Glutamatergic neuron (in vitro differentiated cells): Measurements from ENCODE around the gene ZNF462. TPM values are rescaled to one million over a fixed set of nuclear protein-coding genes. Genes with fewer than 3 reads are reported as not detected.

Experiments
- DNase-seq: peaks from one replicate; pipeline ENCODE4 v3.0.0; 2022
- H3K27ac Mint-ChIP-seq: one replicate; pipeline ENCODE4 v1.8.0; 2020; ENCODE audit warnings: mild to moderate bottlenecking, mixed read lengths, inconsistent platforms; ENCODE audit not compliant: unreplicated experiment
- H3K27me3 Mint-ChIP-seq: one replicate; pipeline ENCODE4 v1.8.0; 2020; ENCODE audit warnings: mild to moderate bottlenecking, moderate library complexity, mixed read lengths, inconsistent platforms; ENCODE audit not compliant: unreplicated experiment
- H3K36me3 Mint-ChIP-seq: one replicate; pipeline ENCODE4 v1.8.0; 2020; ENCODE audit warnings: mild to moderate bottlenecking, mixed read lengths, inconsistent platforms; ENCODE audit not compliant: unreplicated experiment
- H3K4me1 Mint-ChIP-seq: one replicate; pipeline ENCODE4 v1.8.0; 2020; ENCODE audit warnings: mild to moderate bottlenecking, low read depth, mixed read lengths, inconsistent platforms; ENCODE audit not compliant: unreplicated experiment
- H3K4me3 Mint-ChIP-seq: one replicate; pipeline ENCODE4 v1.8.0; 2020; ENCODE audit warnings: mild to moderate bottlenecking, mixed read lengths, inconsistent platforms; ENCODE audit not compliant: unreplicated experiment
- H3K9me3 Mint-ChIP-seq: one replicate; pipeline ENCODE4 v1.8.0; 2020; ENCODE audit warnings: mild to moderate bottlenecking, moderate library complexity, mixed read lengths, inconsistent platforms; ENCODE audit not compliant: unreplicated experiment
- total RNA-seq: library from RNA; stranded (reverse); fragmentation: NEBNext Ultra II Directional; extraction: Animal tissue kit (Norgen Biotek cat#: 25700); gene quantifications from one replicate; pipeline ENCODE4 v1.2.1, GENCODE V29; 2021; ENCODE audit not compliant: unreplicated experiment
- TF ChIP-seq, protein P1 (sequence below): fragments of 200-600 bp; sonication (generic); IDR thresholded peaks from one replicate; pipeline ENCODE4 v1.5.0; 2021; ENCODE audit not compliant: partially characterized antibody, unreplicated experiment

Gene ZNF462
- total RNA-seq, 1 donor from 2014 or later = 259 TPM

DNA sequence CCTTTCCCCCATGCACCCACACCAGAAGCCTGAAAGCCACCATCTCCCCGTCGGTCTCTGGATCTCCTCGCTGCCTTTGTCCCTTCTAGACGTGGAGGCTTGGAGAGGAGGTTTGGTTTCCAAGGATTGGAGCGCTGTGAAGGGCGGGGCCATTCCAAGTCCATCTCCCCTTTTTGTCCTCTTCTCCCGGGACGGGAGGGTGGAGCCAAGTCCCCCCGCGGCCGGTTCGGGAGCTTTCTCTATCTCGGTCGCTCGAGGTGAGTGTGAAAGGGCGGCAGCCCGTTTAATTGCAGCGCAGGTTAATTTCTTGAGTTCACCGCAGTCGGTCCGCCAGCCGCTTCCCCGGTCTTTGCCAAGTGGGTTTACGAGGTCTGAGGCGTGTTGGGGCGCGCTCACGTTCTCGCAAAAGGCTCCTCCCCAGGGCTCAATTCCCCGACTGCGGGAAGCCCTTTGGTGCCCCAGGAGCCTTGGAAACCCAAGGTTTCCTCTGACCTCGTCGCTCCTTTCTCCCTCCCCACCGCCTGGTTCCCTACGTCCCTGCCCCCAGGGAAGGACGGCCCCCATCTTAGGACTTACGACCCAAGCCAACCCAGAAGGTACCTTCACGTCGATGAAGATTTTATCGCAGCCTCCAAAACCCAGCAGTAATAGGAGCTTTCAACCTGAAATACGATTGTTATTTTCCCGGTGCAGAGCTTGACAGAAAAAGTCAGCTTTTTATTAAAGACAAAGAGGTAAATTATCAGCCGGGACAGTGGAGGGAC is 2.8 kb upstream of the ZNF462 start:
- Mint-ChIP-seq H3K4me1 (peaks cover 12% of the 10 kb centered on the region), H3K9me3 (peaks cover 44% of the 10 kb centered on the region), H3K4me3 (peak overlapping the region; percentile 99), H3K36me3 (no peaks in the 10 kb centered on the region), H3K27me3 (peaks cover 42% of the 10 kb centered on the region), H3K27ac (peak overlapping the region; percentile 96)
- peak; percentile 81 for DNase-seq
- TF ChIP-seq, protein P1, sequence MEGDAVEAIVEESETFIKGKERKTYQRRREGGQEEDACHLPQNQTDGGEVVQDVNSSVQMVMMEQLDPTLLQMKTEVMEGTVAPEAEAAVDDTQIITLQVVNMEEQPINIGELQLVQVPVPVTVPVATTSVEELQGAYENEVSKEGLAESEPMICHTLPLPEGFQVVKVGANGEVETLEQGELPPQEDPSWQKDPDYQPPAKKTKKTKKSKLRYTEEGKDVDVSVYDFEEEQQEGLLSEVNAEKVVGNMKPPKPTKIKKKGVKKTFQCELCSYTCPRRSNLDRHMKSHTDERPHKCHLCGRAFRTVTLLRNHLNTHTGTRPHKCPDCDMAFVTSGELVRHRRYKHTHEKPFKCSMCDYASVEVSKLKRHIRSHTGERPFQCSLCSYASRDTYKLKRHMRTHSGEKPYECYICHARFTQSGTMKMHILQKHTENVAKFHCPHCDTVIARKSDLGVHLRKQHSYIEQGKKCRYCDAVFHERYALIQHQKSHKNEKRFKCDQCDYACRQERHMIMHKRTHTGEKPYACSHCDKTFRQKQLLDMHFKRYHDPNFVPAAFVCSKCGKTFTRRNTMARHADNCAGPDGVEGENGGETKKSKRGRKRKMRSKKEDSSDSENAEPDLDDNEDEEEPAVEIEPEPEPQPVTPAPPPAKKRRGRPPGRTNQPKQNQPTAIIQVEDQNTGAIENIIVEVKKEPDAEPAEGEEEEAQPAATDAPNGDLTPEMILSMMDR = no peak

DNA sequence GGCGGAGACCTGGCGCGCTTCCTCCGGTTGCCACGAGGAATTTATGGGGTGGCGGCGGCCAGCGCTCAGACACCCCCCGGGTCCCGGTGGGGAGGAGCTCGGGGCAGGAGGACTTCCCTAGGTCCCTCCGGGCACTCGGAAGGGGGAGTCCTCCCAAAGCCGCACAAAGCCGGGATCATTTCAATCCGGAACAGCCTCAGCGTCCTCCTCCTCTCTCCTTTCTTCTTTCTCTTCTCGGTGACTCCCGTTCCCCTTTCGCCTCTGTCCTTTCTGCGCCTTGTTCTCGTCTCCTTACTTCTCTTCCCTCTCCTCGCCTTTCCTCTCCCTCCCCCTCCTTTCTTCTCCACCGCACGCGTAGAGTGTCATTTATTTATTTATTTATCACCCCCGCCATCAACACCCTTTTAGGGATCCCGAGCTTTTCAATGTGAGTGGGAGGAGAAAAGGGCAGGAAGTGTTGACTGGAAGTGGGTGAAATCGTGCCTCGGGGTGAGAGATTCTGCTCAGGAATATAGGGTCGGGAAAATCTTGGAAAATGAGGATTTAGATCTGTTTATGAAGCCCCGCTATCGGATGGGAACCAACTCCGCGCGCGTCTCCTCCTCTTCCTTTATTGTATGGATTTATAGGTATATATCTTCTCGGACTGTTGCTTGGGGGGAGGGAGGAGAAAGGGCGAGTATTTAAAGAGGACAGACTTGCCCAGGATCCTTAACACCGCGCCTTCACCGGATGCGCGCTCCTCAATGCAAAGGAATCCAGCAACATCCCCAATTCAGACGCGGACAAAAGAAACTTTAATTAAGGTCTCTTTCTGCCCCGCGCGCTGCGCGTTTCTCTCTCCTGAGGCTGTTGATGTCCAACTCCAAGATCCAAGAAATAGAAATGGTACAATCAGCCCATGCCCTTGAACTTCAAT is 2.0 kb upstream of the ZNF462 start:
- Mint-ChIP-seq H3K27me3 (peaks cover 42% of the 10 kb centered on the region), H3K4me1 (peaks cover 15% of the 10 kb centered on the region), H3K9me3 (peaks cover 46% of the 10 kb centered on the region), H3K36me3 (no peaks in the 10 kb centered on the region), H3K4me3 (peak overlapping the region; percentile 99), H3K27ac (peak overlapping the region; percentile 96)
- TF ChIP-seq, protein P1 = no peak
- peak; percentile 55 for DNase-seq

DNA sequence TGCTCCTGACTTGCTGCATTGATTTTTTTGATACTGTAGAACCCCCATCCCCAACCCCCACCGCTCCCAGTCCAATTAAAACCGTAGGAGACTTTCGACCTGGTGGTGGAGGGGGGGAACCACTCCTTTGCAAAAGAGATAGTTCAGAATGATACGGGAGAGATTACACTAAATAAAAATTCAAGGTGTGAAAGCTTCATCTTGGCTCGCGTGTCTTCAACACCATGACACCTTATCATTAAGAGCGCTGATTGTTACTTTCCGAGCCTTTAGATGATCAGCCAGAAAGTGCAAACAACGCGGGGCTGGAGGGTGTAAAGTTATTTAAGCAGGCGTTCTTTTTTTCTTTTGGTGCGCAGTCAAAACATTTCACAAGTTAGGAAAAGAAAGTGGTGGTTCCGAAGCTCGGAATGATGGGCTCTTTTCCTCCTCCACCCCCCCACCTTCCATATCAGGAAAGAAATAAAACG is 1.3 kb upstream of the ZNF462 start:
- peaks cover 20% of the 10 kb centered on the region for H3K4me1 Mint-ChIP-seq
- H3K36me3 Mint-ChIP-seq = no peaks in the 10 kb centered on the region
- TF ChIP-seq, protein P1 = no peak
- H3K9me3 Mint-ChIP-seq = peaks cover 46% of the 10 kb centered on the region
- peak overlapping the region; percentile 96 for H3K27ac Mint-ChIP-seq
- DNase-seq = peak; percentile 20
- H3K27me3 Mint-ChIP-seq = peaks cover 42% of the 10 kb centered on the region
- peak overlapping the region; percentile 99 for H3K4me3 Mint-ChIP-seq

DNA sequence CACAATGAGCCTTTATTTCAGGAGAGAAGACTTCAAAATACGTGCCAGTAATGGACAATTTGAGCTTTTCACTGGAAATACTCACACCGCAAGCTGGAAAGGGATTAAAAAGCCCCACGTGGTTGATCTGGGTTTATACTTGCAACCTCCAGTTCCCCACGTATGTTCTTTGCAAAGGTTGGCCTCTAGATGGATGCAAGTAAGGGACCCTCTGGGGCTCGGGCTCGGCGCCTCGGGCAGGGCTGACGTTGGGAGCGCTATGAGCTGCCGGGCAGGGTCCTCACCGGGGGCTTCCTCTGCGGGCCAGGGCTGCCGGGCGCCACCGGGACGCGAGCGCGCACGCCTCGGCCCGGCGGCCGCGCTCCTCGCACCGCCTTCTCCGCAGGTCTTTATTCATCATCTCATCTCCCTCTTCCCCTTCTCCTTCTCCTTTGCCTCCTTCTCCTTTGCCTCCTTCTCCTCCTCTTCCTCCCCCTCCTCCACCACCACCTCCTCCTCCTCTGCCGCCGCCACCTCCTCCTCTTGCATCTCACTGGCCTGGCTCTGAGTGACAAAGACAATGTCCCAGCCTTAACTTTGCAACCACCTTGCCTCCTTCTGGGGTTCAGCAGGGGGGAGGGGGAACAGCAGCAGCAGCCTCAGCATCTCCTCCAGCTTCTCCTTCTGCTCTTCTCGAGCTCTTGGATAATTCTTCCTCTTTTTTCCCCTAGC is 701 bp upstream of the ZNF462 start:
- H3K27me3 Mint-ChIP-seq = peaks cover 42% of the 10 kb centered on the region

More for the DNA sequence above, 701 bp upstream of the ZNF462 start:
- peak overlapping the region; percentile 99 for H3K4me3 Mint-ChIP-seq
- TF ChIP-seq, protein P1 = no peak
- H3K36me3 Mint-ChIP-seq = no peaks in the 10 kb centered on the region
- DNase-seq = peak; percentile 80
- peaks cover 26% of the 10 kb centered on the region for H3K4me1 Mint-ChIP-seq
- peaks cover 46% of the 10 kb centered on the region for H3K9me3 Mint-ChIP-seq
- peak overlapping the region; percentile 100 for H3K27ac Mint-ChIP-seq
